Caco-2 (cell line): ENCODE measurements around the gene BYSL. TPM values are rescaled to one million over a fixed set of nuclear protein-coding genes. Genes with fewer than 3 reads are reported as not detected.

ENCODE experiments used
- BruUV-seq: library from RNA; stranded (reverse); fragments of 400-500 nt; replicated peaks from 2 replicates; lab custom pipeline; 2021; lab: Mats Ljungman, UMichigan
- CTCF ChIA-PET: fragments of 300-600 bp; sonication (Branson Sonifier 250); formaldehyde crosslinking; loops from one replicate; lab custom pipeline; 2022; ENCODE audit warnings: antibody characterized with exemption; lab: Charles Lee
- POLR2A ChIA-PET: fragments of 300-600 bp; sonication (Branson Sonifier 250); formaldehyde crosslinking; loops from one replicate; lab custom pipeline; 2022; ENCODE audit warnings: antibody characterized with exemption; lab: Charles Lee
- DNase-seq, 2 experiments: peaks; one replicate each; pipeline versions ENCODE4 v3.0.0 to v3.0.0-alpha.2; 2020 to 2022
- H3K27me3 ChIP-seq: replicated peaks from 2 replicates; pipeline ENCODE4 v1.6.0; 2011; ENCODE audit warnings: low read length; ENCODE audit not compliant: control insufficient read depth, insufficient read depth
- H3K36me3 ChIP-seq: 2 replicates; pipeline ENCODE4 v1.5.1; 2011; ENCODE audit warnings: low read length; ENCODE audit not compliant: control insufficient read depth, insufficient read depth
- H3K4me1 ChIP-seq: fragments of 250-450 bp; sonication (Bioruptor Pico); 2 replicates; pipeline ENCODE4 v1.5.1; 2020; ENCODE audit warnings: mild to moderate bottlenecking
- H3K4me3 ChIP-seq: 2 replicates; pipeline ENCODE4 v1.5.1; 2011; ENCODE audit warnings: low read depth, mild to moderate bottlenecking, control low read depth, low read length
- H3K9me3 ChIP-seq: fragments of 250-450 bp; sonication (Bioruptor Pico); 2 replicates; pipeline ENCODE4 v1.5.1; 2020; ENCODE audit warnings: mild to moderate bottlenecking, moderate library complexity
- H3K27ac Mint-ChIP-seq: one replicate; pipeline ENCODE4 v1.8.0; 2022; ENCODE audit warnings: mixed read lengths; ENCODE audit not compliant: unreplicated experiment
- H3K27me3 Mint-ChIP-seq: one replicate; pipeline ENCODE4 v1.8.0; 2022; ENCODE audit warnings: mixed read lengths; ENCODE audit not compliant: insufficient read depth, unreplicated experiment
- H3K36me3 Mint-ChIP-seq: one replicate; pipeline ENCODE4 v1.8.0; 2022; ENCODE audit warnings: mild to moderate bottlenecking, mixed read lengths; ENCODE audit not compliant: insufficient read depth, unreplicated experiment
- H3K4me1 Mint-ChIP-seq: one replicate; pipeline ENCODE4 v1.8.0; 2022; ENCODE audit warnings: low read depth, mixed read lengths; ENCODE audit not compliant: unreplicated experiment
- H3K4me3 Mint-ChIP-seq: one replicate; pipeline ENCODE4 v1.8.0; 2022; ENCODE audit warnings: mild to moderate bottlenecking, moderate library complexity, mixed read lengths; ENCODE audit not compliant: unreplicated experiment
- H3K9me3 Mint-ChIP-seq: one replicate; pipeline ENCODE4 v1.8.0; 2022; ENCODE audit warnings: mixed read lengths; ENCODE audit not compliant: unreplicated experiment
- intact Hi-C: fragments of 100-400 bp; cut with micrococcal nuclease; formaldehyde crosslinking; loops from one replicate; pipeline ENCODE4 v1.10.0; 2022; ENCODE audit not compliant: unreplicated experiment
- total RNA-seq: library from RNA; stranded (reverse); gene quantifications from 2 replicates; pipeline ENCODE4 v1.2.3, GENCODE V29; 2022
- TF ChIP-seq, protein P1 (sequence below), 2 experiments: fragments of 200-600 bp in 1 of 2; IDR thresholded peaks; 1 replicate in 1 of 2; 2 replicates in 1 of 2; pipeline versions ENCODE4 v1.5.1 to v1.8.0; 2011 to 2022; ENCODE audit warnings: antibody characterized with exemption in 1 of 2, control low read depth in 1 of 2, inconsistent platforms in 1 of 2, low read depth in 1 of 2, low read length in 1 of 2, mild to moderate bottlenecking in 1 of 2, moderate library complexity in 1 of 2; ENCODE audit not compliant: insufficient read depth in 1 of 2, severe bottlenecking in 1 of 2, unreplicated experiment in 1 of 2

BYSL gene
- total RNA-seq, 1 experiment from 2014 or later: 45.9 TPM

- Histone ChIP-seq H3K36me3 (no peaks in the 10 kb centered on the region), H3K4me1 (peaks cover 22% of the 10 kb centered on the region), H3K4me3 (no peak overlapping the region), H3K9me3 (no peaks in the 10 kb centered on the region), H3K27me3 (no peaks in the 10 kb centered on the region)
- POLR2A ChIA-PET: no interaction called here
- Mint-ChIP-seq H3K4me1 (peaks cover 22% of the 10 kb centered on the region), H3K36me3 (peaks cover 17% of the 10 kb centered on the region), H3K27ac (no peak overlapping the region), H3K4me3 (no peak overlapping the region), H3K9me3 (no peaks in the 10 kb centered on the region), H3K27me3 (no peaks in the 10 kb centered on the region)
- TF ChIP-seq, protein P1, sequence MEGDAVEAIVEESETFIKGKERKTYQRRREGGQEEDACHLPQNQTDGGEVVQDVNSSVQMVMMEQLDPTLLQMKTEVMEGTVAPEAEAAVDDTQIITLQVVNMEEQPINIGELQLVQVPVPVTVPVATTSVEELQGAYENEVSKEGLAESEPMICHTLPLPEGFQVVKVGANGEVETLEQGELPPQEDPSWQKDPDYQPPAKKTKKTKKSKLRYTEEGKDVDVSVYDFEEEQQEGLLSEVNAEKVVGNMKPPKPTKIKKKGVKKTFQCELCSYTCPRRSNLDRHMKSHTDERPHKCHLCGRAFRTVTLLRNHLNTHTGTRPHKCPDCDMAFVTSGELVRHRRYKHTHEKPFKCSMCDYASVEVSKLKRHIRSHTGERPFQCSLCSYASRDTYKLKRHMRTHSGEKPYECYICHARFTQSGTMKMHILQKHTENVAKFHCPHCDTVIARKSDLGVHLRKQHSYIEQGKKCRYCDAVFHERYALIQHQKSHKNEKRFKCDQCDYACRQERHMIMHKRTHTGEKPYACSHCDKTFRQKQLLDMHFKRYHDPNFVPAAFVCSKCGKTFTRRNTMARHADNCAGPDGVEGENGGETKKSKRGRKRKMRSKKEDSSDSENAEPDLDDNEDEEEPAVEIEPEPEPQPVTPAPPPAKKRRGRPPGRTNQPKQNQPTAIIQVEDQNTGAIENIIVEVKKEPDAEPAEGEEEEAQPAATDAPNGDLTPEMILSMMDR (IDR thresholded peaks at IDR 0.05; ENCODE audit: insufficient read depth in 1 of 2, low read depth in 1 of 2, low read length in 1 of 2, severe bottlenecking in 1 of 2, unreplicated experiment in 1 of 2): no peak
- CTCF ChIA-PET: no interaction called here
- intact Hi-C loops: no loop called here
- no TSS peak for BruUV-seq
- DNase-seq: no peak
Measured at GRCh38 chr6:41900861-41901260, 20.4 kb upstream of the BYSL start.

- Mint-ChIP-seq H3K4me1 (peaks cover 27% of the 10 kb centered on the region), H3K36me3 (peaks cover 25% of the 10 kb centered on the region), H3K9me3 (no peaks in the 10 kb centered on the region), H3K4me3 (no peak overlapping the region), H3K27ac (no peak overlapping the region), H3K27me3 (no peaks in the 10 kb centered on the region)
- Histone ChIP-seq H3K4me1 (peaks cover 24% of the 10 kb centered on the region), H3K4me3 (no peak overlapping the region), H3K36me3 (peaks cover 1% of the 10 kb centered on the region), H3K27me3 (no peaks in the 10 kb centered on the region), H3K9me3 (no peaks in the 10 kb centered on the region)
- no TSS peak for BruUV-seq
- POLR2A ChIA-PET: no interaction called here
- TF ChIP-seq, protein P1 (IDR thresholded peaks at IDR 0.05; ENCODE audit: insufficient read depth in 1 of 2, low read depth in 1 of 2, low read length in 1 of 2, severe bottlenecking in 1 of 2, unreplicated experiment in 1 of 2): no peak
- DNase-seq: peak in 1 of 2 experiments; percentile 35
- intact Hi-C loops: no loop called here
- CTCF ChIA-PET: interaction anchor here (0.8 kb wide), 1 partner anchor 35 kb away, joined by 3 read pairs; no protein-coding TSS in a partner anchor
Measured at GRCh38 chr6:41901882-41902519, 19.3 kb upstream of the BYSL start.

- Histone ChIP-seq H3K27me3 (no peaks in the 10 kb centered on the region), H3K36me3 (peaks cover 3% of the 10 kb centered on the region), H3K4me3 (no peak overlapping the region), H3K4me1 (peaks cover 35% of the 10 kb centered on the region), H3K9me3 (no peaks in the 10 kb centered on the region)
- intact Hi-C loops: loop anchor here (5.0 kb wide), 1 partner anchor 62 kb away; no protein-coding TSS in a partner anchor
- TF ChIP-seq, protein P1 (IDR thresholded peaks at IDR 0.05; ENCODE audit: insufficient read depth in 1 of 2, low read depth in 1 of 2, low read length in 1 of 2, severe bottlenecking in 1 of 2, unreplicated experiment in 1 of 2): no peak
- H3K4me3 Mint-ChIP-seq: no peak overlapping the region
- H3K27me3 Mint-ChIP-seq: no peaks in the 10 kb centered on the region
- H3K4me1 Mint-ChIP-seq: peaks cover 39% of the 10 kb centered on the region
- ChIA-PET CTCF (no interaction called here), POLR2A (no interaction called here)
- H3K36me3 Mint-ChIP-seq: peaks cover 46% of the 10 kb centered on the region
- BruUV-seq: no TSS peak
- H3K27ac Mint-ChIP-seq: no peak overlapping the region
- no peak for DNase-seq
- H3K9me3 Mint-ChIP-seq: no peaks in the 10 kb centered on the region
Measured at GRCh38 chr6:41909727-41910126, 11.6 kb upstream of the BYSL start.
